ENCODE results near the gene DDR1. TPM values are rescaled to one million over a fixed set of nuclear protein-coding genes. Genes with fewer than 3 reads are reported as not detected.

The DDR1 gene
- total RNA-seq, 1 donor from 2014 or later = 102 TPM

DNA sequence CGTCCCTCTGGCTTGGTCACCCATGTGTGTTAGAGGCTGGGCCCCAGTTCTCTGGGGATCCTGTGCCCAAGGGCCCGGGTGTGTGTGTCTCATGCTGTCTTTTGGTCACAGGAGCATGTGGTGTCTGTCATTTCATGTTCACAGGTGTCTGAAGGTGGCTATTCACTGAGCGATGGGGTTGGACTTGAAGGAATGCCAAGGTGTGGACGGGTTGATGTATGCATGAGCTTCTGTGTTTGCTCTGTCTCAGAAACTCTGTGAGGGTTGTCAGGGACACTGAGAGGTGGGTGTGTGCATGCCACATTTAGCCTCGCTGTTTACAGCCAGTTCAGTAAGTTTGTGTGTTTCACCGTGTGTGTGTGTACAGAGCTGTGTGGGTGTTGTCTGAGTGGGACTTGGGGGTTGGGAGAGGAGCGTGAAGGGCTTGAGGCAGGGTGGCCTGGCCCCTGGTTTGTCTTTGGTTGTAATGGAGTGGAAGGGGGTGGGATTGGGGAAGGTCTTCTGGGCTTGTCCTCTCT, 1.2 kb downstream of the DDR1 start:
- ATAC-seq (peak; percentile 45), DNase-seq (no peak)
- Histone ChIP-seq H3K27ac (peak overlapping the region; percentile 78), H3K36me3 (peaks cover 5% of the 10 kb centered on the region), H3K27me3 (no peaks in the 10 kb centered on the region), H3K4me3 (peak overlapping the region; percentile 69), H3K9me3 (no peaks in the 10 kb centered on the region), H3K4me1 (peaks cover 26% of the 10 kb centered on the region)
- TF ChIP-seq, protein P1, sequence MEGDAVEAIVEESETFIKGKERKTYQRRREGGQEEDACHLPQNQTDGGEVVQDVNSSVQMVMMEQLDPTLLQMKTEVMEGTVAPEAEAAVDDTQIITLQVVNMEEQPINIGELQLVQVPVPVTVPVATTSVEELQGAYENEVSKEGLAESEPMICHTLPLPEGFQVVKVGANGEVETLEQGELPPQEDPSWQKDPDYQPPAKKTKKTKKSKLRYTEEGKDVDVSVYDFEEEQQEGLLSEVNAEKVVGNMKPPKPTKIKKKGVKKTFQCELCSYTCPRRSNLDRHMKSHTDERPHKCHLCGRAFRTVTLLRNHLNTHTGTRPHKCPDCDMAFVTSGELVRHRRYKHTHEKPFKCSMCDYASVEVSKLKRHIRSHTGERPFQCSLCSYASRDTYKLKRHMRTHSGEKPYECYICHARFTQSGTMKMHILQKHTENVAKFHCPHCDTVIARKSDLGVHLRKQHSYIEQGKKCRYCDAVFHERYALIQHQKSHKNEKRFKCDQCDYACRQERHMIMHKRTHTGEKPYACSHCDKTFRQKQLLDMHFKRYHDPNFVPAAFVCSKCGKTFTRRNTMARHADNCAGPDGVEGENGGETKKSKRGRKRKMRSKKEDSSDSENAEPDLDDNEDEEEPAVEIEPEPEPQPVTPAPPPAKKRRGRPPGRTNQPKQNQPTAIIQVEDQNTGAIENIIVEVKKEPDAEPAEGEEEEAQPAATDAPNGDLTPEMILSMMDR (IDR thresholded peaks at IDR 0.05) = no peak
- intact Hi-C loops (cut with DNase I) = no loop called here

DNA sequence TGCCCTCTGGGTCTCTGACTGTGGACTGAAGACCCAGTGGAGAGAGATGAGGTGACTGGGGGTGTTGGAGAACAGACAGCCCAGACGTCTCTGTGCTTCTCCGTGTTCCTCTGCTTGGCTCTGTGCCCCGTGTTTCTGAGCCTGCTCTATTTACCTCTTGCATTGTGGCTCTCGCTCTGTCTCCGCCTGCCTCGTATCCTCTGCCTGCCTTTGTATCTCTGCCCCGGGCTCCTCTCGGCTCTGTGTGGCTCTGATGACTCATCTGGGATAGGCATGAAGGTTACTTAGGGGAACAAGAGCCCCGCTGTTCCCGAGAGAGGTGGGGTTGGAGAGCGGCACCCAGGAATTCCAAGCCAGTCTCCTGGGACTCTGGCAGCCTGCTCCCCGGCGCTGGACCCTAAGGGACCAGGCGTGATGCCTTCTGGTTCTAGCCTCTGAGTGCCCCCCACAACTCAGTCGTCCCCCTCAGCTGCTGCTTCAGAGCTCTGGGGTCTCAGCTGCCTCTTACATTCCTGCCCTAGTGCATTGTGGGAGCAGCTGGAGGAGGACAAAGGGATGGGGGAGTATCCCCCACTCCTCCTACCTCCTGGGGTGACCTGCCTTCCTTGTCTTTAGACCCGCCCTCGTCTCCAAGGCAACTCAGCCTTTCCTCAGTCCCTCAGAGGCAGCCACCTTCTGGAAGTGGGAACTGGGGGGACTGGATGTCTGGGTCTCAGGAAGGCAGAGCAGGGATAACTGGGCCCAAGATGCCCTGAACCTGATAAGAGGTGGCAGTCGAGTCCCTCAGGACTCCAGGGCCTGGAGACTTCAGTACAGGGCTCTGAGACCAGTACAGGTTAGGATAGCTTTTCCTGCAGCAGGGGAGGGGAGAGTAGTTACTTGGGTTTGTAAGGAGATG, 1.9 kb downstream of the DDR1 start:
- TF ChIP-seq, protein P1 (IDR thresholded peaks at IDR 0.05) = no peak
- peak overlapping the region; percentile 69 for H3K4me3 ChIP-seq
- no peaks in the 10 kb centered on the region for H3K27me3 ChIP-seq
- intact Hi-C loops (cut with DNase I) = no loop called here
- DNase-seq (peak; percentile 59), ATAC-seq (no peak)
- H3K27ac ChIP-seq = peak overlapping the region; percentile 3
- no peaks in the 10 kb centered on the region for H3K9me3 ChIP-seq
- peaks cover 5% of the 10 kb centered on the region for H3K36me3 ChIP-seq
- H3K4me1 ChIP-seq = peaks cover 26% of the 10 kb centered on the region

DNA sequence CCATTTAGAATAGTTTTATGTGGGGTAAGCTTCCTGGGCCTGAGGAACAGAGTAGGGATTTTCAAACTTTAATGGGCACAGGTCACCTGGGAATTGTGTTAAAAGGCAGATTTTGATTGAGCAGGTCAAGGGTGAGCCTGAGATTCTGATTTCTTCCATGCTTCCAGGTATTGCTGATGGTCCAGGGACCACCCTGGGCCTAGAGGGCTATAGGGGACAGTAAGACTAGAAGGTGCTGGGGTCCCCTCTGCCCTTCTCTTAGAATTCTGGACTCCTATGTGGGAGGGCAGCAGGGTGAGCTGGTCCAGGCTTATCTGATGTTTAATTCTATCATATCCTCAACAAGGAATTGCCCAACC, 2.6 kb downstream of the DDR1 start:
- peaks cover 26% of the 10 kb centered on the region for H3K4me1 ChIP-seq
- H3K4me3 ChIP-seq = no peak overlapping the region
- no peaks in the 10 kb centered on the region for H3K9me3 ChIP-seq
- DNase-seq (no peak), ATAC-seq (no peak)
- peaks cover 7% of the 10 kb centered on the region for H3K36me3 ChIP-seq
- H3K27ac ChIP-seq = peak overlapping the region; percentile 3
- TF ChIP-seq, protein P1 (IDR thresholded peaks at IDR 0.05) = no peak
- H3K27me3 ChIP-seq = no peaks in the 10 kb centered on the region
- intact Hi-C loops (cut with DNase I) = no loop called here

DNA sequence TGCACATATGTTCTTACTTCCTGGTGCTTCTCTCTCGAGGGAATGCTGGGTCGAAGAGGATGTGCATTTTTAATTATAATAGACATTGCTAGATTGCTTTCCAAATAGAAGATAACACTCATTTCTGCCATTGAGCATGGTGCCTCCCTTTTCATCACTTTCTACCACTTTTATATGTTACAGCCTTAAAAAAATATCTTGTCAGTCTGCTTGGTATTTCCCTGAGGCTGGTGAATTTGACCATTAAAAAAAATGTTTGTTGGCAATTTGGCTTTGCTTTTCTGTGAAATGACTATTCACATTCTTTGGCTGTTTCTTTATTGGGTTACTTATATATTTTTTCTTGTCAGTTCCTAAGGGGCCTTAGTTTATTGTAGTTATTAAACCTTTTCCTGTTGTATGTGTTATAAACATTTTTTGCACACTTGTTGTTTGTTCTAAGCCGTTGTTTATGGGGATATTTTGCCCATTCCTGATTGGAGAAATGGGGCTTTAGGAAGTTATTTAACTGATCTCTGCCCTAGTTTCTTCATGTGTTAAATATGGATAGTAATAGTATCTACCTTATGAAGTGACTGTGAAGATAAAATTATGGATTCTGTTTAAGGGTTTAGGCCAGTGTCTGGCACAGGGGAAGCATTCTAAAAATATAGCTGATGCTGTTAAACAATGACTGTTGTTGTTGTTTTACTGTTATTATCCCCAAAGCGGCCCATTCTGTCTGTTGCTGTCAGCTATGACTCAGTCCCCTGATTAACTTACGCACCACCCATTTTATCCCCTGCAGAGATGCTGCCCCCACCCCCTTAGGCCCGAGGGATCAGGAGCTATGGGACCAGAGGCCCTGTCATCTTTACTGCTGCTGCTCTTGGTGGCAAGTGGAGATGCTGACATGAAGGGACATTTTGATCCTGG, 3.8 kb downstream of the DDR1 start:
- Histone ChIP-seq H3K27ac (no peak overlapping the region), H3K4me1 (peaks cover 21% of the 10 kb centered on the region), H3K4me3 (no peak overlapping the region), H3K9me3 (no peaks in the 10 kb centered on the region), H3K27me3 (no peaks in the 10 kb centered on the region), H3K36me3 (peaks cover 20% of the 10 kb centered on the region)
- intact Hi-C loops (cut with DNase I) = no loop called here
- ATAC-seq (no peak), DNase-seq (peak; percentile 0)
- TF ChIP-seq, protein P1 (IDR thresholded peaks at IDR 0.05) = no peak

DNA sequence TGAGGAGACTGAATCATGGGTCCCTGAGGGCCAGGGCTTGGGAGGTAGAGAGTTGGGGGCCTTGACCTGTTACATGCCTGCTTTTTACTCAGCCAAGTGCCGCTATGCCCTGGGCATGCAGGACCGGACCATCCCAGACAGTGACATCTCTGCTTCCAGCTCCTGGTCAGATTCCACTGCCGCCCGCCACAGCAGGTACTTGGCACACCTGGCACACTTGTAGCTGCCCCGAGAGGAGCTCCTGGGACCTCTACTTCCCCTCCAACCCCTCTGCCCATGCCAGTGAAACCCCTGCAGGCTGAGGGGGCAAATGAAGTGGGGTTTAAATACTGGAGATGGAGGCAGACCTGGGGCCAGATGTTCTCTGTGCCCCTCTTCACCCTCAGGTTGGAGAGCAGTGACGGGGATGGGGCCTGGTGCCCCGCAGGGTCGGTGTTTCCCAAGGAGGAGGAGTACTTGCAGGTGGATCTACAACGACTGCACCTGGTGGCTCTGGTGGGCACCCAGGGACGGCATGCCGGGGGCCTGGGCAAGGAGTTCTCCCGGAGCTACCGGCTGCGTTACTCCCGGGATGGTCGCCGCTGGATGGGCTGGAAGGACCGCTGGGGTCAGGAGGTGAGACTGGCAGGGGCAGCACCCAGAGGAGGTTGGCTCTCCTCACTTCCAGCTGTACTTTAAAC, 4.6 kb downstream of the DDR1 start:
- TF ChIP-seq, protein P1 (IDR thresholded peaks at IDR 0.05) = no peak
- H3K9me3 ChIP-seq = no peaks in the 10 kb centered on the region
- no peak overlapping the region for H3K27ac ChIP-seq
- DNase-seq (peak; percentile 50), ATAC-seq (no peak)
- H3K4me3 ChIP-seq = no peak overlapping the region
- H3K27me3 ChIP-seq = no peaks in the 10 kb centered on the region
- H3K4me1 ChIP-seq = peaks cover 17% of the 10 kb centered on the region
- intact Hi-C loops (cut with DNase I) = no loop called here
- H3K36me3 ChIP-seq = peaks cover 27% of the 10 kb centered on the region

Data from upper lobe of right lung (tissue), 1 donor.